ENCODE results near the gene STMND1. TPM values are rescaled to one million over a fixed set of nuclear protein-coding genes. Genes with fewer than 3 reads are reported as not detected.

STMND1 gene
- total RNA-seq, 1 donor from 2014 or later: 6.3 TPM

DNA sequence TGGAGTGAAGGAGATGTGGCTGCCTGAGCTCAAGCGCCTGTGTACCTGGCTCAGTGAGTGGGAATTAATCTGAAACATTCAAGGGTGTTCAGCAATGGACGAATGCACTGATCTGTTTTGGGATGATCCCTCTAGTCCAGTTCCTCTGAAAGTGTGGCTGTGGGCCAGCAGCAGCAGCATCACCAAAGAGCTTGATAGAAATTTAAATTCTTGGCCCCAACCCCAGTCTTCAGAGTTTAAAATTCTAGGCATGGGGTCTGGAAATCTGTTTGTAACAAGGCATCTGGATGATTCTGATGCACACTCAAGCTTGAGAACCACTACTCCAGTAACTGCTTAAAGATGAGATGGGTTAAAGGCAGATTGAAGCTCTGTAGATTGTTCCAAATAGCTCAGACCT lies 59.2 kb downstream of the STMND1 start:
- DNase-seq (ENCODE audit: low spot score): peak; percentile 50

DNA sequence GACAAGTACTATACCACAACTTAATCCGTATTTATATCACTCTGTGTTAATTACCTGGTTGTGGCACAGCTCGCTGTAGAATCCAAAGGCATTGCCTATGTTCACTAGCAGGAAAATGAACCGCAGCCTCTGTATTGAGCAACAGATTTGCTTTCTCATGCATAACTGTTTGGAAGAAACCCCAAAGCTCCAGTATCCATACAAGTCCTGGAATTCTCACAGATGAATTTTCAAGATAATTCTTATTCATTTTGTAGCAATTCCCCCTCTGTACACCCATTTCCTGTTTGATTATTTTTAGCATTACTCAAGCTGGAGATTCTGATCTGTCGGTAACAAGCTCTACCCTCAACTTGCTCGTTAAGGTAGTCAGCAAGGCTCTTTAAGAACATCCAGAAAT lies 63.5 kb downstream of the STMND1 start:
- no peak for DNase-seq (ENCODE audit: low spot score)

DNA sequence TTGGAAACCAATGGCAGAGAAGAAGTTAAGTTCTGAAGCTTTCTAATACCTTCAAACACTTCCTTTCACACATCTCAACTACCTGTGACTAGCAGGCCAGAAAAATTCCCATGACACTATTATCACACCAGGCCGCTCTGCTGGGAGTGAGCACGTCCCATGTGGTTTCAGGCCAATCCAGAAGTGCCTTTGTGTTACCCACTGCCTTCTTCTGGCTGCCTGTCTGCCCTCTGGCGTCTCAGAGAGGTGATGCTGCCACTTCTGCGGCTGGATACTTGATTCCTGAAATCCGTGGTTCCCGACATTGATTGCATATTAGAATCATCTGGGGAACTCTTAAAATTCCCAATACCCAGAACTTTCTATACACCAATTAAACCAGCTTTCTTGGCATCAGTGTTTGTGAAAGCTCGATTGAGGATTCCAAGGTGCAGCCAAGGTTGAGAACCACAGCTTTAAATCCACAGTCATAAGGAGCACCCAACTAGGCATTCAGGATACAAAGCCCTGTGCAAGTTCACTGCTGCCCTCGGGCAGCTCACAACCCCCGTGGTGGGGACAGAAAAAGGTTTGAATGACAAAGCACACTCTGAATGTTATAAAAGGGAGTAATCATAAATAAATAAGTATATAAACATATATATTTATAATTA lies 65.6 kb downstream of the STMND1 start:
- DNase-seq (ENCODE audit: low spot score): peak; percentile 10

DNA sequence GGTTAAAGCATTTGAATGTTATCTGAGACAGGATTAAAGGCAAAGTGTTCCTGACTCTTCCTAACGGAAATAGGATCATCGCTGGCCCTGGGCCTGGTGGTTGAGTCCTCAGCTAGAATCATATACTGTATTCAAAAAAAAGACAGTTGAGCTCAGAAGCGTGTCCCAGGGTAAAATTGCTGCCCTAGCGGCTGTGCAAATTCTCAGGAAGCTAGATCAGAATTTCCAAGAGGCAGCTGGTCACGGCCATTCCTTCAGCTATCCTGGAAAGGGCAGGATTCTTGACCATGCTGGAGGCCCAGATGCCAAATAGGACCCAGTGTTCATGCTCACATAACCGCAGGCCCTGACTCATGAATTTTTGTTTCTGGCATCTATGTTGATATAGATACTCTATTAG lies 67.4 kb downstream of the STMND1 start:
- DNase-seq (ENCODE audit: low spot score): peak; percentile 38

DNA sequence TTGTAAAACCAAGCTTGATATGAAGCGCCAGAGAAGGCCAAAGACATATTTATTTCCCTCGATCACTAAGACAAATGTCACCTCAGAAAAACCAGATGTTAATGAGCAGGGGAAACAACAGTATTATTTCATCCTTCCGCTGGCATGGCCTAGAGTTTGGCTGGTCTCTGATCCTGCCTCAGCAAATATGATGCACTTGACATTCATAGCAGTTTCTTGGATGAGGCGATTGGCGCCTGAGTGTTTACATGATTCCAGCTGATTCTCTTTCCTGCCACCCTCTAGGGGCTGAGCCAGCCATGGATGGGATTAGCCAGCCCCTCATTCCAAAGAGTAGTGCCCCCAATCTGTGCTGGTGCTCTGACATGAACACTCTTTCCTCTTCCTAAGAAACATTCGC lies 67.9 kb downstream of the STMND1 start:
- DNase-seq (ENCODE audit: low spot score): no peak

DNA sequence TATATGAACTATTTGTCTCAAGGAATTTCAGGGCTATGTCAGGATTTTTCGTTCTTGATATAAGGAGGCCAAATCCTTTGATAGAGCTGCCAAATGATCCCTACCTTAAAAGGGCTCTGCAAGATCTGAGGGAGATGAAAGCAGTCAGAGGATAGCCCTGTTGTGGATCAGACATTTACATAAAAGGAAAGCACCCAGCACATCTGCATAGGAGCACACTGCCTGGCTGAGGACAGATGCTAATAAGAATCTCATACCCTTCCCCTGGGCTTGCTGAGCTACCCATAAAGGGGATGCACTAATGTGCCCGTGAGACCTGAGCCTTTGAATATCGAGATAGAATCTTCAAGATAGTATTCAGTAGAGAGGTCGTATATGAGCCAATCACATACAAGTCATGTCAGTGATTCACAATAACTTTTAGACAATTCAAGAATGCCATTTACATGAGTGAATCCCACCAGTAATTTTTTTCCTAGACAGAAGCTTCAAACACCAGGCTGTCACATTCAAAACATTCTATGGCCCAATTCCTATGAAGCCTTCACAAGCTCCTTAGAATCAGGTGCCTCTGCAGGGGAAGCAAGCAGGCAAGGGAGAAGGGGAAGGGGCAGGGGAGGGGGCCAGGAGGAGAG lies 71.1 kb downstream of the STMND1 start:
- peak; percentile 81 for DNase-seq (ENCODE audit: low spot score)

DNA sequence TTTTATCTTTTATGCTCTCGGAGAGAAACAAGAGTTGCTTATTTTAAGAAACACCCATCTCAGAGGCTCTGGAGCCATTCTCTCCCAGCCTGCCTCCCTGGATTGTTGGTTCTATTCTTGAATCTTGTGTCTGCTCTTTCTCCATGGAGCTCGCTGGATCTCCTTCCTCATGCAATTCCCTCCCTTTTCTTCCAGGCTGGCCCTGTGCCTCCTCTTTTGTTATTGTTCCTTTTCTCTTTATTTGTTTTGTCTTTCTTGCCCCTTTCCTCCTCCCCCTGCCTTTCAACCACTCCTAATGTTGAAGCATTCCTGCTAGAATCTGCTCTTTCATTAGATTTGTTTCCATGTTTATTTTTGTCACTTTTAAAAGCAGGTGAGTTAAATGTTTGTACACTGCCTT lies 76.5 kb downstream of the STMND1 start:
- DNase-seq (ENCODE audit: low spot score): no peak

DNA sequence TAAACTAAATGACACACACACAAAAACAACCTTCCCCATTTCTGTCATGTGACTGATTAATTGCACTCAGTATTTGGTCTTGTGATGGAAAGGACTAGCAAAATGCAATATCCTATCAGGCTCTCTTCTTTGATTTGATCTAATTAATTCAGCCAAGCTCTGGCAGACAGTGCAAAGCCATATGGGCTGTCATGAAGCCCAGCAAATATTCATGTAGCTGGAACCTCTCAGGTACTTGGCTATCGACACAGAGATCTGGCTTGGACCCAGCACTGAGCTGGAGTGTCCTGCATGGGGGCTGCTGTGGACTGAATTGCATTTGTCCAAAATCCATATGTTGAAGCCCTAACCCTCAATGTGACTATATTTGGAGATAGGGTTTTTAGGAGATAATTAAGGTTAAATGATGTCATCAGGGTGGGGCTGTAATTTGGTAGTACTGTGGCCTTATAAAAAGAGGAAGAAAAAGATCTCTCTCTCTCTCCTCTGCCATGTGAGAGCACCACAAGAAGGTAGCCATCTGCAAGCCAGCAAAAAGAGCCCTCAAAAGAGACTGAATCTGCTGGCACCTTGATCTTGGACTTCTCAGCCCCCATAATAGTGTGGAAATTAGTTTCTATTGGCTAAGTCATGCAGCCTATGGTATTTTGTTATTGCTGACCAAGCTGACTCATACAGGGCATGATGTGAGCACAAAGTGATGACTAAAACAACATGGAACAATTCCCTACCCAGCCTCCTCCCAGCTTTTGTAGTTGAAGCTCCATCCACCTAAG lies 77.1 kb downstream of the STMND1 start:
- DNase-seq (ENCODE audit: low spot score): no peak

DNA sequence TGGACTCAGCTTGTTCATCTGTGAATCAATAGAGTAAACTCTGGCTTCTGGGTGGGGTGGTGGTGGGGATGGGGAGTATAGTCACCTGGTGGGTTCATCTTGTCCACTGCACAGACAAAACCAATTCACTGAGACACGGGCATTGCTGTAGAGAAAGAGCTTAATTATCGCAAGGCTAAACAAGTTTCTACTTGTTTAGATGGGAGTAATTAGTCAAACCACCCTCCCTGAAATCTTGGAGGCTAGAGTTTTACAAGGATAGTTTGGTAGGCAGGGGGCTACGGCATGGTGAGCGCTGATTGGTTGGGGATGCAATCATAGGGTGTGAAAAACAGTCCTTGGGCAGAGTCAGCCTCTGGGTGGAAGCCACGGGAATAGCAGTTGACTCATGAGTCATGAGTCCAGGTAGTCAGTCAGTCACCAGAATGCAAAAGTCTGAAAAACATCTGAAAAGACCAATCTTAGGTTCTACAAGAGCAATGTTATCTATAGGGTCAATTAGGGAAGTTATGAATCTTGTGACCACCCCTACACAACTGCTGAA lies 77.8 kb downstream of the STMND1 start:
- DNase-seq (ENCODE audit: low spot score): no peak

Other genes with a start within 250 kb of the STMND1 start
- 25.0 TPM for gene RBM24, start 179.3 kb downstream of the STMND1 start, total RNA-seq (ENCODE audit: insufficient read depth, low replicate concordance)